ENCODE data around the gene ZNF354B. TPM values are rescaled to one million over a fixed set of nuclear protein-coding genes. Genes with fewer than 3 reads are reported as not detected.

Gene ZNF354B
- total RNA-seq = 5.8 TPM in 2 replicates

DNA sequence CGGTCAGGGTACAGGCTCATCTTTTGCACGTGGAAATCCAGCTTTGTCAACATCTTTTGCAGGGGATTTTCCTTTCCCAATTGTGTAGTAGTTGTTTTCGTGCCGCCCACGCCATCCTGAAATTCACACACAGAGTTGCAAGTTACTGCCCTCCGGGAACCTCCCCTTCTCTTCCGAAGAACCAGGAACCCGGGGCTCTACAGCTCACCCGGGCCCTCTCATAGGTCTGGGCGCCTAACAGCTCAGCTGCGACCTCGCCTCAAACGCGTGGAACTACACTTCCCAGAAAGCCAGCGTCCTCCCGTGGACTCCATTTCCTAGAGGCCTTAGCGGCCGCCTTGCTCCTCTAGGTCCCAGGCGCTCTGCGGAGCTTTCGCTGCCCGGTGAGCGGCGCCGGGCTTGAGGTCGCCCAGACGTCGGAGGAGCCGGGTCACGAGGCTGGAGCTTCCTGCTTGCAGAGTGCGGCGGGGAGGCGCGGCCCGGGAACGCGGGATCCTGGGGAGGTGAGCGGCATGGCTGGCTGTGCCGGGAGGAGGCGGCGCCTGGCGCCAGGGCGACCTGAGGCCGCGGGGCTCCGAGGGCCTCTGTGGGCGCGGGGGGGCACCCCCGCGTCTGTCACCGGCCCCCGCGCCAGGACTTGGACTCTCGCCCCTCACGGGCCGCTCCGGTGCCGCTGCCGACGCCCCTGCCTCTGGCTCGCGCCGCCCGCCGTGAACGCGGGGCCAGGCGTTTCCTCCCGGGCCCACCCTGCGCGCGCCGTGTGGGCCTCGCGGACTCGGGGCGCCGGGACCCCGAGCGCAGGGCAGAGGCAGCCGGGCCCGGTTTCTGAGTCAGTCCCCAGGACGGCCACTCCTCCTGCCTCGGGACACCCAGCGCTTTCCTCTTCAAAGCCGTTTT is at the start of gene ZNF354B:
Gene ZNF354B, plus strand, starts transcription at position 329 of the 897 bp plus-strand sequence. CDS start 1,095 bp downstream, outside the sequence.

GRCh38 chr5:178895615-178896571 is 36.1 kb downstream of the ZNF354B start, which contains the start of gene ZFP2:
Gene ZFP2, plus strand, starts transcription at chr5:178895913. Its CDS starts 35,401 bp downstream, at chr5:178931314.

Other genes starting within 250 kb of the ZNF354B start
- gene CLK4, start 232.9 kb upstream of the ZNF354B start, total RNA-seq = 16.8 and 20.7 TPM in 2 replicates
- gene ZNF354A, start 129.3 kb upstream of the ZNF354B start, total RNA-seq = 8.1 and 11.8 TPM in 2 replicates
- 0.72 and 1.5 TPM in 2 replicates for gene ZFP2, start 36.0 kb downstream of the ZNF354B start, total RNA-seq
- 0.48 and 0.64 TPM in 2 replicates for gene ZNF454, start 81.2 kb downstream of the ZNF354B start, total RNA-seq
- gene GRM6, start 135.4 kb downstream of the ZNF354B start, total RNA-seq = not detected in 2 replicates
- gene ZNF879, start 163.9 kb downstream of the ZNF354B start, total RNA-seq = 2.4 and 2.8 TPM in 2 replicates
- 1.9 and 3.0 TPM in 2 replicates for gene ZNF354C, start 200.4 kb downstream of the ZNF354B start, total RNA-seq

All from tracheal epithelial cell (primary cell).